ENCODE measurements around the gene MIS12.

The MIS12 gene

DNA sequence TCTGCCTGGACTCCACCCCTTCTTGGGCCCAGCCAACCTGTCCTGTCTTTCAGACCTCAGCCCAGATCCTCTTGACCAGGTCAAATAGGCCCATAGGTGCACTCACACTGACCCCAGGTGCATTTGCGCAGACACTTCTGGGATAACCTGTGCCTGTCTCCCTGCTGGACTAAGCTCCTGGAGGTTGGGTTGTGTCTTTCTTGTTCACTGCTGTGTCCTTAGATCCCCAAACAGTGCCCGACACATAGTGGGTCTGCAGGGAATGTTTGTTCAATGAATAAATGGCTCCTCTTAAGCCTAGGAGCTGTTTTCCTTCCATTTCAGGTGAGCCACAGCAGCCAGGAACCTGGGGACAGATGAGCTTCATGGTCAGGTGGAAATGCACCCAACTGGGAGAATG is 49.1 kb downstream of the MIS12 start:
- no peak for DNase-seq (ENCODE audit: low read depth)

DNA sequence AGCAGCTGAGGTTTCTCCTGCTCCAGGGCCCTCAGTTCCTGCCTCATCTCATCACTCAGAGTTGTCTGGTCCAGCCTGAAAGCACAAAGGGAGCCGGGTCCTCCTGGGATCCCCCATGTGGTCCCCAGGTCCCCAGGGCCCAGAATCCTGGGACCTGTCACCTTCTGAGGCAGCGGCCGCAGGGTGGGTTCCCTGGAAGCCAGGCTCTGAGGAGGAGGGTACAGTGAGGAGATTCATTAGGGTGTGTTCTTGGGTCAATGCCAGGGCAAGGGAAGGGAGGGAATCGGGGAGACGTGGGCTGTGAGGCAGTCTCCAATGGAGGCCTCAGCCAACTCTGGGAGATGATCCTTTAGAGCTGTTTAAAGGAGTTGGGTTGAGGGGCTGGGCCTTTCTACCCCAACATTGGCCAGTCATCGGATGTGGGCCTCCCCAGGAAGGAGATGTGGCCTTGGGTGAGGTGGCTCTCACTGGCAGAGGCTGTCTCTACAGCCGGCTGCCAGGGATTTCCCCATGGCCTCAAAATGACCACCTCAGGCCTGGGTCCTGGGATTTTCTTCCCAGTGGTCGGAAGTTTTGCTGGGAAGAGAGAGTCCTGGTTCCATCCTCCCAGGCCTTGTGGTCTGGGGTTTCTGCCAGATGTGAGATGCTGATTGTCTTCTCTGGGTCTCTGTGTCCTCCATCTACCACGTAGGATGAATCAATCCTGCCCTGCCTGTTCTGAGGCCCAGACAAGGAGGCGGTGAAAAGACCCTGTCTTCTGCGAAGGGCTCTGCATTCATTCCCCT is 50.7 kb downstream of the MIS12 start:
- DNase-seq (ENCODE audit: low read depth), result no peak

DNA sequence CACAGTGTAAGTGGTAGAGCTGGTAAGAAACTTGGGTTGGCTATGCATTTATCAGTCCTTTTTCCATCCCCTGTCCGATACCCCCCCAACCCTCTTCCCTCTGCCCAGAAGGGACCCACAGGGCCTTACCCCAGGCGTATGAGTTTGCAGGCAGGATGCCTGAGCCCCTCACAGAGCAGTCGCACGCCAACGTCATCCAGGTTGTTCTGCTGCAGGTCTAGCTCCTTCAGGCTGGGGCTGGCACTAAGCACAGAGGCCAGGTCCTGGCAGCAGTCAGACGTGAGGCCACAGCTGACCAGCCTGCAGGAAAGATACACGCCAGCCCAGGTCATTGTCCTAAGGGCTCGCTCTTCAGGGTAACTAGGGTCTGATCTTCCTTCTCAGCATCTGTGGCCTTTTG is 52.9 kb downstream of the MIS12 start:
- DNase-seq (ENCODE audit: low read depth), result no peak

DNA sequence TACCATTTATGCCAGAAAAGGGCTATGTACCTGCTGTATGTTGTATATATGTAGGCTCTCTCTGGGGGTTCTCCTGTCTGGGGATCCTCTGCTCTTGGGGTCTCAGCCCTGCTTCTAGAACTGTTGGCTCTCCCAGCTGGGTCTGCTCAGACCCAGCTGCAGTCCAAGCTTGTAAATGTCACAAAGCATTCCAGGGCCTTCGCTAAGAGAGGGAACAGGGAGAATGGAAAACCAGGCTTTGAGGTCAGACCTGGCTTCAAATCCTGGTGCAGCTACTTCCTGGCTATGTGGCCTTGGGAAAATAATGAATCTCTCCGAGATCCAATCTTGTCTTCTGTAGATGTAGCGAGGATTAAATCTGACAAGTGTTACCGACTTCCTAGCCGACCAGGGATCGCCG is 54.0 kb downstream of the MIS12 start:
- no peak for DNase-seq (ENCODE audit: low read depth)
